ENCODE measurements around the gene NUTM2E.
"Not testable (repeated sequence)": the region's sequence is repeated elsewhere in the genome, so short reads cannot be mapped to it uniquely, and the experiment has no call there.

Gene NUTM2E

DNA sequence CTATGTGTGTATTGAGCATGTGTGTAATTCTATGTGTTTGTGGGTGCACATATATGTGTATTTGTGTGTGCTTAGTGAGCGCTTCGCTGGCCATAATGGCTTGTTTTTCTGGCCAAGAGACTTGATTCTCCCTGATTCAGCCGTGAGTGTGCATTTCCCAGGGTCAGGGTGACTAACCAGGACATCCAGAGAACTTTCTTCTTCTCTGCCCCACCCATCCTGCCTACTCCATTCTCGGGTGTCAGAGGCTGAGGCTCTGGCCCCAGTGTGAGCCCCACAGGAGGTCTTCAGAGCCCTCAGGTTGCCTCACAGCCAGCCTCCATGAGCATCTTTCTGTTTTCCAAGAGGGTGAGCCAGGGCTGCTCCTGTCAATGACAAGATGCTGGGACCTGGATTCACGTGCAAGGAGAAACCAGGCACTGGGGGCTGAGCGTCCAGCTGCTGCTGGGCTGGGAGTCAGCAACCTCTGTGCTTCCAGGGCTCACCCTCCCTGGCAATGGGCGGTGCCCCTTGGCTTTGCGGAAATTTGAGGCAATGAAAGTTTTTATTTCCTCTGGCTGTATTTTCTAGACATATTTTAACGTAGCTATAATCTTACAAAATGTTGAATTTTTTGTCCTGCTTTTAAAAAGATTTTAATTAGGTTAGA is 40.5 kb downstream of the NUTM2E start:
- not testable (repeated sequence) for DNase-seq (ENCODE audit: low read depth)

GRCh38 chr10:79868023-79868422 is 41.5 kb downstream of the NUTM2E start:
- DNase-seq (ENCODE audit: low read depth), result not testable (repeated sequence)

- DNase-seq (ENCODE audit: low read depth), result not testable (repeated sequence)
Observed at GRCh38 chr10:79869439-79870097, 43.0 kb downstream of the NUTM2E start.

GRCh38 chr10:79871729-79872128 is 45.2 kb downstream of the NUTM2E start:
- not testable (repeated sequence) for DNase-seq (ENCODE audit: low read depth)
